ENCODE data around the gene FBXL19. TPM values are rescaled to one million over a fixed set of nuclear protein-coding genes. Genes with fewer than 3 reads are reported as not detected.
"Not testable (repeated sequence)": the region's sequence is repeated elsewhere in the genome, so short reads cannot be mapped to it uniquely, and the experiment has no call there.

Gene FBXL19
- total and polyA plus RNA-seq, 2 of the 13 experiments (the other 11 are each of a cell fraction or from before 2014, with no cell fraction given): 6.0 to 13.7 TPM

- BruUV-seq (replicated peaks); ATAC-seq; H3K9me3 ChIP-seq (ENCODE audit: low read length); H3K9ac ChIP-seq (ENCODE audit: insufficient read depth, low read depth, low read length); CTCF ChIA-PET (ENCODE audit: low intra/inter-chr PET ratio, low total read pairs); FAIRE-seq; H4K20me1 ChIP-seq (ENCODE audit: insufficient read depth, low read length); H3K36me3 ChIP-seq (replicated peaks in 1 of 2; ENCODE audit: control insufficient read depth in 1 of 2, insufficient read depth in 2 of 2, low read length in 2 of 2); intact Hi-C loops (cut with micrococcal nuclease; ENCODE audit: unreplicated experiment); DNase-seq (ENCODE audit: low spot score); H3K27ac ChIP-seq (ENCODE audit: extremely low read length, insufficient read depth, low read length); H3K4me3 ChIP-seq (replicated peaks in 1 of 3; ENCODE audit: insufficient read depth in 1 of 3, low read depth in 2 of 3, low read length in 3 of 3); H3K27me3 ChIP-seq (ENCODE audit: control insufficient read depth in 1 of 2, insufficient read depth in 2 of 2, low read length in 2 of 2); H3K79me2 ChIP-seq (ENCODE audit: insufficient read depth, low read length); H2AFZ ChIP-seq (ENCODE audit: low read length); H3K4me2 ChIP-seq (ENCODE audit: low read depth, low read length): not testable (repeated sequence)
- peaks cover 34% of the 10 kb centered on the region for H3K4me1 ChIP-seq (ENCODE audit: insufficient read depth, low read length)
- WGBS (ENCODE audit: low lambda C conversion rate): 96% methylated on average over 15 of the region's 15 CpGs
- POLR2A ChIA-PET: interaction anchor here (1.2 kb wide), 1 partner anchor 16 kb away, joined by 3 read pairs; no protein-coding TSS in a partner anchor
- in situ Hi-C loops (cut with HindIII; ENCODE audit: extremely low pct_ligation_motif_present, low pct_unique_long_range_greater_than_20kb): loop anchor here (10.0 kb wide), 1 partner anchor 46 kb away; no protein-coding TSS in a partner anchor
Observed at GRCh38 chr16:30891043-30891823, 32.1 kb upstream of the FBXL19 start.

- Histone ChIP-seq H3K79me2 (ENCODE audit: insufficient read depth, low read length) (peaks cover 8% of the 10 kb centered on the region), H4K20me1 (ENCODE audit: insufficient read depth, low read length) (no peaks in the 10 kb centered on the region), H3K4me1 (ENCODE audit: insufficient read depth, low read length) (peaks cover 47% of the 10 kb centered on the region), H3K27ac (ENCODE audit: extremely low read length, insufficient read depth, low read length) (peak overlapping the region; percentile 65), H3K36me3 (replicated peaks in 1 of 2; ENCODE audit: control insufficient read depth in 1 of 2, insufficient read depth in 2 of 2, low read length in 2 of 2) (peaks cover 6 to 9% of the 10 kb centered on the region in 2 experiments; a peak in 4 of 5 replicates), H3K4me3 (replicated peaks in 1 of 3; ENCODE audit: insufficient read depth in 1 of 3, low read depth in 2 of 3, low read length in 3 of 3) (peak overlapping the region; percentile 72 to 100 (median 84)), H3K9ac (ENCODE audit: insufficient read depth, low read depth, low read length) (peak overlapping the region; percentile 99), H3K27me3 (ENCODE audit: control insufficient read depth in 1 of 2, insufficient read depth in 2 of 2, low read length in 2 of 2) (no peaks in the 10 kb centered on the region), H3K4me2 (ENCODE audit: low read depth, low read length) (peak overlapping the region; percentile 97), H3K9me3 (ENCODE audit: low read length) (no peaks in the 10 kb centered on the region), H2AFZ (ENCODE audit: low read length) (no peak overlapping the region)
- ATAC-seq (no peak), DNase-seq (ENCODE audit: low spot score) (no peak), FAIRE-seq (no peak)
- CTCF ChIA-PET (ENCODE audit: low intra/inter-chr PET ratio, low total read pairs): no interaction called here
- in situ Hi-C loops (cut with HindIII; ENCODE audit: extremely low pct_ligation_motif_present, low pct_unique_long_range_greater_than_20kb): loop anchor here (10.0 kb wide), 1 partner anchor 48 kb away; no protein-coding TSS in a partner anchor
- POLR2A ChIA-PET: interaction anchor here (0.8 to 1.9 kb wide), 5 partner anchors 9 to 145 kb away, joined by 3 to 8 read pairs (median 6); partner anchors contain the start of genes FBXL19 and PHKG2
- intact Hi-C loops (cut with micrococcal nuclease; ENCODE audit: unreplicated experiment): no loop called here
- whole genome bisulfite sequencing (ENCODE audit: low lambda C conversion rate): 95% methylated on average over 19 of the region's 20 CpGs
- no TSS peak for BruUV-seq (replicated peaks)
- TF ChIP-seq AGO1 (IDR thresholded peaks at IDR 0.05; ENCODE audit: low read depth, low read length, poor library complexity, severe bottlenecking): peak; percentile 7
- TF ChIP-seq ZBTB40 (IDR thresholded peaks at IDR 0.05): no peak
- TF ChIP-seq ZBTB40 (CRISPR knock-in tag; IDR thresholded peaks at IDR 0.05): 0 out of 2 replicates have a peak, but pooled peaks have one; percentile 41
- 0 out of 2 replicates have a peak, but pooled peaks have one; percentile 30 for TF ChIP-seq EED (CRISPR knock-in tag; IDR thresholded peaks at IDR 0.05)
Observed at GRCh38 chr16:30892670-30893416, 30.5 kb upstream of the FBXL19 start.

Data from HepG2 (cell line).